ENCODE results near the gene TREML4.

TREML4 gene

DNA sequence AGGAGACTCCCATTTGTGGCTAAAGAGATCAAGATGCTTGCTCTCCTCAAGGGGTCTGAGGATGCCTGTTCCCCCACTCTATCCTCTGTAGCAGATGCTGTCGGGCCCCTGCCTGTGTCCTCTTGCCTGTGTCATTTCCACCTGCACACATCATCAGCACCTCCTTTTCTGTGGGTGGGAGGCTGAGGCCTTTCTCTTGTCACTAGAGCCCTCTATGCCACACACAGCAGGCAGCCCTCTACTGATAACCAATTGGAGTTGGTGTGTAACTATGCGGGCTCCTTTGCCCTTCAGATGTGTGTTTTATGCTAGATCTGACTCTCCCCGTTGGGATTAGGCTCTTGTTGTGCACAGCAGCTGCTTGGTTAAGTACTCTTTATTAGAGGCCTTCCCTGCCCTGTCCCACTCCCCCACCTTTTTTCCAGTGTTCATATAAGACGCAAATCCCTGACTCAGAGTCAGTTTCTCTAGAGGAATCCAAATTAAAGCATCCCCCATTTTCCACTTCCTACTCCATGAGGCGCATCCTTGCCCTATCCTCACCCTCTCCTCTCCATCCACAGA is 34.9 kb upstream of the TREML4 start:
- Histone ChIP-seq H3K4me3 (ENCODE audit: low read length) (no peak overlapping the region), H3K27me3 (ENCODE audit: control insufficient read depth, insufficient read depth, low read length) (peaks cover 15% of the 10 kb centered on the region), H3K36me3 (ENCODE audit: control insufficient read depth, insufficient read depth, low read length) (no peaks in the 10 kb centered on the region), H3K4me1 (ENCODE audit: control insufficient read depth, insufficient read depth, low read length) (no peaks in the 10 kb centered on the region), H3K9ac (ENCODE audit: low read length) (no peak overlapping the region), H3K9me3 (ENCODE audit: control insufficient read depth, low read length) (no peaks in the 10 kb centered on the region)

DNA sequence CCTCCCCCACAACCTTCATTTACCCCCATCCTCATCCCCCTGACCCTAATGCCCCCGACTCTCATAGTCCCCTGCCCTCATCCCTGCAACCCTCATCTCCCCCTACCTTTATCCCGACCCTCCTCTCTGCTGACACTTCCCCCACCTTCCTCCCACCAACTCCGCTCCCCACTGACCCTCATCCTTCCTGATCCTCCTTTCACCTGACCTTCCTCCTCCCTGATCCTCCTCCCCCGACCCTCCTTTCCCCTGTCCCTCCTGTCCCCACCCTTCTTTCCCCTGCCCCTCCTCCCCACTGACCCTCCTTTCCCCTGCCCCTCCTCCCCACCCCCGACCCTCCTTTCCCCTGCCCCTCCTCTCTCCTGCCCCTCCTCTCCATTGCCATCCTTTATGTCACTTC is 34.3 kb upstream of the TREML4 start:
- Histone ChIP-seq H3K36me3 (ENCODE audit: control insufficient read depth, insufficient read depth, low read length) (no peaks in the 10 kb centered on the region), H3K4me3 (ENCODE audit: low read length) (no peak overlapping the region), H3K4me1 (ENCODE audit: control insufficient read depth, insufficient read depth, low read length) (no peaks in the 10 kb centered on the region), H3K27me3 (ENCODE audit: control insufficient read depth, insufficient read depth, low read length) (peaks cover 15% of the 10 kb centered on the region), H3K9ac (ENCODE audit: low read length) (no peak overlapping the region), H3K9me3 (ENCODE audit: control insufficient read depth, low read length) (no peaks in the 10 kb centered on the region)

DNA sequence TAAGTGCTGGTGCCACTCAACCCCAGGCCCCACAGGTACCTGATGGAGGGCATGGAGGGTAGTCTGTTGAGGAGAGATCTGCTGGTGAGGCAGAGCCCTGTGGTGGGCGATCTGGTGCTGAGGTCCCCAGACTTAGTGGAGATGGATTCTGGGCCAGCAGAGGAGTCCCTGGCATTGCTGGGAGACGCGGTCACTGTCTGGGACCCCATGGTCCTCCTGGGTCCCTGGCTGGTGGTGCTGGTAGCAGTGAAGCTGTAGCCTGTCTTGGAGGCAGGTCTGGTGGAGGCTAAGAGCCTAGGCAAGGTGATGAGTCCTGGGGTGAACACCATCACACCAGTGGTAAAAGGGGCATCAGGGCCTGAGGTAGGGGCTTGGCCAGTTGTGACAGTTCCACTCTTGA is 33.8 kb upstream of the TREML4 start:
- peaks cover 2% of the 10 kb centered on the region for H3K4me1 ChIP-seq (ENCODE audit: control insufficient read depth, insufficient read depth, low read length)
- H3K36me3 ChIP-seq (ENCODE audit: control insufficient read depth, insufficient read depth, low read length) = no peaks in the 10 kb centered on the region
- H3K27me3 ChIP-seq (ENCODE audit: control insufficient read depth, insufficient read depth, low read length) = peaks cover 15% of the 10 kb centered on the region
- no peak overlapping the region for H3K9ac ChIP-seq (ENCODE audit: low read length)
- H3K9me3 ChIP-seq (ENCODE audit: control insufficient read depth, low read length) = no peaks in the 10 kb centered on the region
- no peak overlapping the region for H3K4me3 ChIP-seq (ENCODE audit: low read length)

DNA sequence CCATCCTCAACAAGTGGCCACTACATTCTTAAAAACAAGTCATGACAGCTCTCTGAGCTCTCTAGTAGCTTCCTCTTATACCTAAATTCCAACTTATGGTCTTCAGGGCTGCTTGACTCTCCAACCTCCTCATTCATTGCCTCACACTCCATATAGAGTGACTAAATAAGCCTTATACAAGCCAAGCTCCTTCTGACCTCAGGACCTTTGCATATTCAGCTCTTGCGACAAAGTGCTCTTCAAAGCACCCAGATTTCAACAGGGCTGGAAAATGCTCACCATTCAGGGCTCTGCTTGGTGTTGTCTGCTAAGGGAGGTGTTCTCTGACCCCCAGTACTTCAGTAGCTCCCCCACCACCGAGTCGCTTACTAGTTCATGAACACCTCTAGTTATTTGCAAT is 30.9 kb upstream of the TREML4 start:
- H3K4me3 ChIP-seq (ENCODE audit: low read length) = no peak overlapping the region
- H3K36me3 ChIP-seq (ENCODE audit: control insufficient read depth, insufficient read depth, low read length) = no peaks in the 10 kb centered on the region
- no peak overlapping the region for H3K9ac ChIP-seq (ENCODE audit: low read length)
- H3K4me1 ChIP-seq (ENCODE audit: control insufficient read depth, insufficient read depth, low read length) = peaks cover 22% of the 10 kb centered on the region
- H3K9me3 ChIP-seq (ENCODE audit: control insufficient read depth, low read length) = no peaks in the 10 kb centered on the region
- peaks cover 3% of the 10 kb centered on the region for H3K27me3 ChIP-seq (ENCODE audit: control insufficient read depth, insufficient read depth, low read length)

DNA sequence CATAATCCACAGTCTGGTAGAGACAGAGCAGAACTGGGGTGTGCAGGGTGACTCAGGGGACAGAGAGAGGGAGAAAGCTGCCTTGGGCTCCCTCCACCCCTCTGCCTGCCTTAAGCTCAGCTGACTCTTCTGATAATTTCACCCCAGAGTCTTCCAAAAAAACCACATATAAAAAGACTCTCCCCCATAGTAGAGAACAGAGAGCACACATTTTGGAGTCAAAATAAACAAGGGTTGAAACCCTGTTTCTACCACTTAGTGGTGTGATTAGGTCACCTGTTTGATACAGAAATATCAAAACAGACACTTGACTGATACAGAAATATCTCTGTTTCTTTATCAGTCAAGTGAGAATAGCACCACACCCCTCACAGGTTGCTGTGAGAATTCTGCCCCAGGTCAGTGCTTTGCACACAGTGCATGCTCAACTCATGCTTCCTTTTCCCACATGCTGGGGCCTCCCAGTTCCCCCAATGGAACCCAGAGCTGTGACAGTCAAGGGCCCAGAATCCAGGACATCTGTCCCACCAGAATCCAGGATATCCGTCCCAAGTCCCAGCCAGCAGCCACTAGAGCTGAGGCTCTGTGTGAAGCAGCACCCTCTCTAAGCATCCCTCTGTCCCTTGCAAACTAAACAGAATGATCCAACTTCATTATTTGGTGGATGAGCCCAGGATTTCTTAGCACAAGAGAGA is 28.4 kb upstream of the TREML4 start:
- H3K9ac ChIP-seq (ENCODE audit: low read length) = no peak overlapping the region
- no peaks in the 10 kb centered on the region for H3K9me3 ChIP-seq (ENCODE audit: control insufficient read depth, low read length)
- no peak overlapping the region for H3K4me3 ChIP-seq (ENCODE audit: low read length)
- H3K4me1 ChIP-seq (ENCODE audit: control insufficient read depth, insufficient read depth, low read length) = peaks cover 22% of the 10 kb centered on the region
- no peaks in the 10 kb centered on the region for H3K27me3 ChIP-seq (ENCODE audit: control insufficient read depth, insufficient read depth, low read length)
- H3K36me3 ChIP-seq (ENCODE audit: control insufficient read depth, insufficient read depth, low read length) = no peaks in the 10 kb centered on the region

DNA sequence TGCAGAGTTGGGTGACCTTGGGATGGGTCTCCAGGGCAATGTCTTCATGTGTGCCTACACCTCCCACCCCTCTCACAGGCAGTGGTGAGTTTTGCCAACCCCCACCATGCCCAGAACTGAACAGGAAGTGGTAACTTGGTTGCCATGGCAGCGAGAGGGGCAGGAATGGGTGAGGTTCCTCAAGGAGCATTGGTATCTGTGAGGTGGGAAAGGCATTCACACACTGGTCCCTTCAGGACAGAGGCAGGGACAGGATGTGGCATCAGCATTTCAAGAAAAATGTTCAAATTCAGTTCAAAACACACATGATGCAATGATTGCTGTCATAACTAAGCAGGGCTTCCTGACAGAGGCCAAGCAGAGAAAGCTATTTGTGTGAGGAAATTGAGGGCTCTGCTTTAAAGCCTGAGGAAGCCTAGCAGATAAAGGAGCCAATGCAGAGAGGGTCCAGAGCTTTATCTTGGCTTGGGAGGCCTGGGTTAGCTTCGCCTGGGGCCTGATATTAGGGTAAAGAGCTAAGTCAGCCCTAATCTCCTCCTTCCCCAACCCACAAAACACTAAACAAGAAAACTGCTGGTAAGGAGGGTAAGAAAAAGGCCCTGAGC is 27.8 kb upstream of the TREML4 start:
- no peak overlapping the region for H3K4me3 ChIP-seq (ENCODE audit: low read length)

DNA sequence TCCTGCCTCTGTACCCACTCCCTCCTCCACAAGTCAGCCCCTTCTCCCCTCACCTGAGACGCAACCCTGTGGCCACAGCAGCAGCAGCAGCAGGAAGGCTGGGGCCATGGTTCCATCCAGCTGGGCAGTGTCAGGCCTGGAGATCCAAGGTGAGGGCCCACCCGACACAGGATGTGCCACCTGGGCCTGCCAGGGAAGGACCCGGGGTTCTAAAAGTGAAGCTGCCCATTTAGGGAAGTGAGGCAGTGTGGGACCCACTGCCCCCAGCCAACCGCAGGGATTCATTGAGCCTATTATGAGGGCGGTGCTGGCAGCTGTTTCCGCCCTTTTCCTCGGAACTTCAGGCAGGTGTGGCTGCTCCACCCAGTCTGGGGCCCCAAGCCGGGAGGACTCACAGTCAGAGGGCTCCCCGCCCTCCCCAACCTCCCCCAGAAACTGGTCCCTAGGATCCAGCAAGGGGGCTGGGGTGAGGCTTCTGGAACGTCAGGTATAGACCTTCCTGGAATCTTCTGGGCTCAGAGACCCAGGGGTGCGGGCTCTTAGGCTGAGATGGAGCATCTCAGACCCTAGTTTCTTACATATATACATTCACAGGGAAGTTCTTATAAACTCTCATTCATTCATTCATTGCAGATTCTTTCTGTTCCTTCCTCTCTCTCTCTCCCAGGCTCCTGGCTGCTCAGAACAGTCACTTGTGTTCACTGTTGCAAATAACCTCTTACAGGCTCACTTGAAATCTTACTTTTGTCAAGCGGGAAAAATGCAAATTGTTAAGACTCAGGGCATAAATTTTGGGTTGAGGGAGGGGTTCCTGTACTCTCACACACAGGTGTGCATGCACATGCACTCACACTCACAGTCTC is 27.0 kb upstream of the TREML4 start, which contains the start of gene TREML2:
Gene TREML2, minus strand, starts transcription at position 249 of the 863 bp plus-strand sequence. Its CDS starts 141 bp downstream, at position 108.
- H3K9me3 ChIP-seq (ENCODE audit: control insufficient read depth, low read length) = no peaks in the 10 kb centered on the region
- no peaks in the 10 kb centered on the region for H3K27me3 ChIP-seq (ENCODE audit: control insufficient read depth, insufficient read depth, low read length)
- H3K4me1 ChIP-seq (ENCODE audit: control insufficient read depth, insufficient read depth, low read length) = peaks cover 22% of the 10 kb centered on the region
- H3K4me3 ChIP-seq (ENCODE audit: low read length) = no peak within 1 kb of the TSS
- H3K36me3 ChIP-seq (ENCODE audit: control insufficient read depth, insufficient read depth, low read length) = no peaks in the 10 kb centered on the region
- no peak within 1 kb of the TSS for H3K9ac ChIP-seq (ENCODE audit: low read length)

More for the DNA sequence above, 27.8 kb upstream of the TREML4 start:
- no peaks in the 10 kb centered on the region for H3K36me3 ChIP-seq (ENCODE audit: control insufficient read depth, insufficient read depth, low read length)
- no peaks in the 10 kb centered on the region for H3K27me3 ChIP-seq (ENCODE audit: control insufficient read depth, insufficient read depth, low read length)
- peaks cover 22% of the 10 kb centered on the region for H3K4me1 ChIP-seq (ENCODE audit: control insufficient read depth, insufficient read depth, low read length)
- no peaks in the 10 kb centered on the region for H3K9me3 ChIP-seq (ENCODE audit: control insufficient read depth, low read length)
- H3K9ac ChIP-seq (ENCODE audit: low read length) = no peak overlapping the region

DNA sequence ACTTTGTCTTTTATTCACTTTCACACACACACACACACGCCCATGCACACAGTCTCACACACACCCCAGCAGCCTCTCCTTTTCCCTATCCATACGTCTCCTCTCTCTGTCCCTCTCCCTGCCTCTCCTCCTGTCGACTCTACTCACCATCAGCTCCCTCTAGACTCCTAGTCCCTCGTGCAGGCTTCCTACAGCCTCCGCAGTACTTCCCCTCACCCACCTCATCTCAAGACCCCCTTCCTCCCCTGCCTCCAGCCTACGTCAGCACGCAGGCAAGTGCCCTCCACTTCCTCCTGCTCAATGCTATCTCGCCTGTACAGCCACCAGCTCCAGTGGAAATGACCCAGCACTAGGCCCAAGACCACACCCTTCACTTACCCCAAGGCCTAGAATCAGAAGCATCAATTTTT is 26.4 kb upstream of the TREML4 start:
- H3K4me3 ChIP-seq (ENCODE audit: low read length) = no peak overlapping the region
- no peaks in the 10 kb centered on the region for H3K9me3 ChIP-seq (ENCODE audit: control insufficient read depth, low read length)
- H3K9ac ChIP-seq (ENCODE audit: low read length) = no peak overlapping the region
- no peaks in the 10 kb centered on the region for H3K27me3 ChIP-seq (ENCODE audit: control insufficient read depth, insufficient read depth, low read length)
- peaks cover 22% of the 10 kb centered on the region for H3K4me1 ChIP-seq (ENCODE audit: control insufficient read depth, insufficient read depth, low read length)
- no peaks in the 10 kb centered on the region for H3K36me3 ChIP-seq (ENCODE audit: control insufficient read depth, insufficient read depth, low read length)

DNA sequence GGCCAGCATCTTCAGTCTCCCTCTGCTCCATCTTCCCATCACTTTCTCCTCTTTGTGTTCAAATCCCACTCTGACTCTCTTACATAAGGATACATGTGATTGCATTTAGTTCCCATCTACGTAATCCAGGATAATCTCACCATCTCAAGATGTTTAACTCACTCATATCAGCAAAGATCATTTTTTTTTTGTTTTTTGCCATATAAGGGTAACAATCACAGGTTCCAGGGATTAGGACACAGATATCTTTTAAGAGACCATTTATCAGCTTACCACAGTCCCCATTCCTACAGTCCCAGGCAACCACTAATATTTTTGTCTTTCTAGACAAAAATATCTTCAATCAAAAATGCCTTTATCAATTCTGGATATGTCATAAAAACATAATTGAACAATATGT is 24.0 kb upstream of the TREML4 start:
- H3K36me3 ChIP-seq (ENCODE audit: control insufficient read depth, insufficient read depth, low read length) = no peaks in the 10 kb centered on the region
- H3K27me3 ChIP-seq (ENCODE audit: control insufficient read depth, insufficient read depth, low read length) = no peaks in the 10 kb centered on the region

DNA sequence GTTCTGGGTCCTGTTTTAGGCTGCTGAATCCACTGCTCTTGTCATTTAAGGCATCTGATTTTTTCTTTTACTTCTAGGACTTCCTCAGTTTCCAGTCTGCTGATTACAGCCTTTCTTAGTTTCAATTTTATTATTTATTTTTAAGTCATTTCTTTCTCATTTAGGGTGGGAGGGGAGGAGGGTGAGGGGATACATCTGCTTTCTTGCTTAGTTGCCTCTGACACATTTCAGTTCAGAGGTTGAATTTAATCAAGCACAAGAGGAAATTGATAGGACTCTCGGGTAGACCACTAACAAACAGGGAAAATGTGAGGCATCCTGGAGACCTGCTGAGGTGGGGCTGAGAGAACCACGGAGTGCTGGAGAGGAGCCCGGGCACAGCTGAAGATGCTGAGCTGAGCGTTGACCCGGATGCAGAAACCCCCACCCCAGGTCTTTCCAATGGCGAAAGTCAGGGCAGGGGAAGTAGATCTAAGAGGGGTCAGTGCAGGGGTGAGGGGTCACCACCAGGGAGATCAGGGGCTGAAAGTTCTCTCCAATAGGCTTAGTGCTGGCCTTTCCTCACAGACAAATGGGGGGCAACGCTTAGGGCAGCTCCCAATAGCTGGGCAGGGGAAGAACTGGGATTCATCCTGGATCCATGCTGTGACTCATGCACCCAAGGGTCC is 19.6 kb upstream of the TREML4 start:
- Histone ChIP-seq H3K9me3 (ENCODE audit: control insufficient read depth, low read length) (no peaks in the 10 kb centered on the region), H3K9ac (ENCODE audit: low read length) (no peak overlapping the region), H3K4me1 (ENCODE audit: control insufficient read depth, insufficient read depth, low read length) (no peaks in the 10 kb centered on the region), H3K27me3 (ENCODE audit: control insufficient read depth, insufficient read depth, low read length) (no peaks in the 10 kb centered on the region), H3K36me3 (ENCODE audit: control insufficient read depth, insufficient read depth, low read length) (no peaks in the 10 kb centered on the region), H3K4me3 (ENCODE audit: low read length) (no peak overlapping the region)

More for the DNA sequence above, 24.0 kb upstream of the TREML4 start:
- no peak overlapping the region for H3K4me3 ChIP-seq (ENCODE audit: low read length)
- H3K4me1 ChIP-seq (ENCODE audit: control insufficient read depth, insufficient read depth, low read length) = peaks cover 22% of the 10 kb centered on the region
- H3K9ac ChIP-seq (ENCODE audit: low read length) = no peak overlapping the region
- no peaks in the 10 kb centered on the region for H3K9me3 ChIP-seq (ENCODE audit: control insufficient read depth, low read length)

DNA sequence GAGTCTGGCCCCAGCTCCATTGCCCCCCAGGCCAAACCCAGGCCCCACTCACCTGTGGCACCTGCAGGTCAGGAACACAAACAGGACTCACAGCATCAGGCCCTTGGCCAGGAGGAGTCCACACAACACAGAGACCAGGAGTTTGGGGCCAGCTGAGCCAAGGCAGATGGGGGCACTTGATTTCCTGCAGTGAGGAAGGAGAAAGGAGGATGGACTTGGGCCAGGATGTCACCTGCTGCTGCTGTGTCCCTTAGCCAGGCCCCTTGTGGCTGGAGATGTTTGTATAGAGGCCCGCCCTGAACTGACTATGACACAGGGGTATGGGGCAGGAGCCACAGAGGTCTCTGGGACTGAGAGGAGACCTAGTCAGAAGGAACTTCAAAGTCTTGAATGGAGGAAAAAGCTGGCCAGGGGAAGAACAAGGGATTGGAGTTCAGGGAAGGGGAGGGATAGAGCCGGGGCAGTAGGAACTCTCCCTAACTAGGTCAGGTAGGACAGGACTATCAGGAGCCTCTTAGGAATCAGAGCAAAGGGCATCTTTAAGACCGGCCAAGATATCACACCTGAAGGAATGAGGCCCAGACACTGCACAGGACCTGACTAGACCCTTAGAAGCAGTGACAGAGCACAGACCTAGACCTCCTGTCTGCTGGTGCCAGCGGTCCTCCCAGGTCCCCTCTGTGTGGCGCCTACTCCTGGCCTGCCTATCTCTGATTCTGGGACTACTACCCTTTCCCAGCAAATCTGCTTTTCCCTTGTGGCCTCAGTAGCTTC is 18.4 kb upstream of the TREML4 start:
- Histone ChIP-seq H3K36me3 (ENCODE audit: control insufficient read depth, insufficient read depth, low read length) (no peaks in the 10 kb centered on the region), H3K9ac (ENCODE audit: low read length) (no peak overlapping the region), H3K4me1 (ENCODE audit: control insufficient read depth, insufficient read depth, low read length) (no peaks in the 10 kb centered on the region), H3K4me3 (ENCODE audit: low read length) (no peak overlapping the region), H3K27me3 (ENCODE audit: control insufficient read depth, insufficient read depth, low read length) (no peaks in the 10 kb centered on the region), H3K9me3 (ENCODE audit: control insufficient read depth, low read length) (peaks cover 5% of the 10 kb centered on the region)

Data from mucosa of stomach (tissue), 1 donor.